Fibroblast of upper back skin (primary cell): ENCODE data around the gene ST8SIA1.
A peak's percentile ranks its signal among the peaks of the same experiment; 100 is the strongest.

Experiments used
- DNase-seq: peaks from one replicate; pipeline ENCODE4 v3.0.0-alpha.2; 2013

ST8SIA1 gene

GRCh38 chr12:22230280-22230794 lies 104.2 kb downstream of the ST8SIA1 start:
- DNase-seq: peak; percentile 92

- DNase-seq: peak; percentile 25
Measured at GRCh38 chr12:22229652-22230279, 104.7 kb downstream of the ST8SIA1 start.

GRCh38 chr12:22228022-22228875 lies 106.3 kb downstream of the ST8SIA1 start:
- DNase-seq: peak; percentile 45

GRCh38 chr12:22223356-22223755 lies 111.2 kb downstream of the ST8SIA1 start:
- DNase-seq: no peak

GRCh38 chr12:22217556-22217955 lies 117.0 kb downstream of the ST8SIA1 start:
- no peak for DNase-seq

GRCh38 chr12:22215467-22216253 lies 118.8 kb downstream of the ST8SIA1 start:
- DNase-seq: peak; percentile 32

- no peak for DNase-seq
Measured at GRCh38 chr12:22211128-22211527, 123.4 kb downstream of the ST8SIA1 start.

- DNase-seq: no peak
Measured at GRCh38 chr12:22209422-22209821, 125.1 kb downstream of the ST8SIA1 start.

GRCh38 chr12:22206111-22206728 lies 128.3 kb downstream of the ST8SIA1 start:
- no peak for DNase-seq

GRCh38 chr12:22204391-22204790 lies 130.1 kb downstream of the ST8SIA1 start:
- no peak for DNase-seq

- DNase-seq: no peak
Measured at GRCh38 chr12:22202847-22203246, 131.7 kb downstream of the ST8SIA1 start.

GRCh38 chr12:22201101-22201500 lies 133.4 kb downstream of the ST8SIA1 start:
- no peak for DNase-seq

- DNase-seq: no peak
Measured at GRCh38 chr12:22196236-22196635, 138.3 kb downstream of the ST8SIA1 start.

GRCh38 chr12:22190969-22191368 lies 143.5 kb downstream of the ST8SIA1 start:
- DNase-seq: no peak

- DNase-seq: no peak
Measured at GRCh38 chr12:22188431-22188830, 146.1 kb downstream of the ST8SIA1 start.

- DNase-seq: no peak
Measured at GRCh38 chr12:22180705-22181104, 153.8 kb downstream of the ST8SIA1 start.

- no peak for DNase-seq
Measured at GRCh38 chr12:22173177-22173576, 161.3 kb downstream of the ST8SIA1 start.

GRCh38 chr12:22172501-22172900 lies 162.0 kb downstream of the ST8SIA1 start:
- DNase-seq: no peak

- no peak for DNase-seq
Measured at GRCh38 chr12:22169376-22169775, 165.1 kb downstream of the ST8SIA1 start.

GRCh38 chr12:22164139-22164538 lies 170.4 kb downstream of the ST8SIA1 start:
- DNase-seq: no peak

GRCh38 chr12:22163594-22163993 lies 170.9 kb downstream of the ST8SIA1 start:
- DNase-seq: no peak

- no peak for DNase-seq
Measured at GRCh38 chr12:22160396-22161003, 174.0 kb downstream of the ST8SIA1 start.
